A549 treated with Mapracorat at 1 μM for 4 hours (cell line): Measurements from ENCODE around the gene GFI1B. TPM values are rescaled to one million over a fixed set of nuclear protein-coding genes. Genes with fewer than 3 reads are reported as not detected.

ENCODE experiments used
- total RNA-seq: library from RNA; stranded (reverse); fragments of 200-300 nt; extraction: Qiagen RNA extraction; gene quantifications from 5 replicates; pipeline ENCODE4 v1.2.3, GENCODE V29; 2022

The GFI1B gene
- total RNA-seq, result 0.09 to 0.17 TPM (median 0.16 TPM) in 3 of 5 replicates, not detected in the others

DNA sequence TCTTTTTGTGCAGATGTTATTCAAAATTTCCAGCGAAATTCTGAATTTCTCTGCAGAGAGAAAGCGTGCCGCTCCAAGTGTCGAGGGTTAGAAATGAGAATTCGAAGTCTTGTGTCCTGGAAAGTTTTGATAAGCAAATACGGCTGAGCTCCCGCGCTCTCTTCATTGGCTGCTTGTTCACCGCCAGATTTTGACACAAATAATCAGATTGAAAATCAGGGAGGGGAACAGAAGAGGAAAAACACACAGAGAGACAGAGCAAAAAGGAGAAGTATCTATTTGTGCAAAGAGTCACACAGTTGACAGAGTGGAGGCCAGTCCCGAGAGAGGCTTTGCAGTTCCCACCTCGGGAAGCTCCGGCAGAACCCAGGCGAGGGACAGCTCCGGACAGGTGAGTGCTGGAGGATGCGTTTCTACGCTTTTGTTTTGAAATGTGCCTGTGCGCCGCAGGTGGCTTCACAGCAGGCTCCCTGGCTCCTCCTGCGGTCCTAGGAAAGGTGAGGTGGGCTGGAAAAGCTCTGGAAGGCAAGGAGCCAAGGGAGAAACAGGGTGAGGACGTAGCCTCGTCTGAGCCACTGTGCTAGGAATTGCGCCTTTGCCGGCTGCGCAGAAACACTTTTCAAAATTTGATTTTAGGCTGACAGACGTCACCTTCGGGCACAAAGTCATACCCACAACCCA is at the start of gene GFI1B:
TSS of gene GFI1B (plus strand) at position 244 of the 681 bp plus-strand sequence. CDS start 7,985 bp downstream, outside the sequence.

DNA sequence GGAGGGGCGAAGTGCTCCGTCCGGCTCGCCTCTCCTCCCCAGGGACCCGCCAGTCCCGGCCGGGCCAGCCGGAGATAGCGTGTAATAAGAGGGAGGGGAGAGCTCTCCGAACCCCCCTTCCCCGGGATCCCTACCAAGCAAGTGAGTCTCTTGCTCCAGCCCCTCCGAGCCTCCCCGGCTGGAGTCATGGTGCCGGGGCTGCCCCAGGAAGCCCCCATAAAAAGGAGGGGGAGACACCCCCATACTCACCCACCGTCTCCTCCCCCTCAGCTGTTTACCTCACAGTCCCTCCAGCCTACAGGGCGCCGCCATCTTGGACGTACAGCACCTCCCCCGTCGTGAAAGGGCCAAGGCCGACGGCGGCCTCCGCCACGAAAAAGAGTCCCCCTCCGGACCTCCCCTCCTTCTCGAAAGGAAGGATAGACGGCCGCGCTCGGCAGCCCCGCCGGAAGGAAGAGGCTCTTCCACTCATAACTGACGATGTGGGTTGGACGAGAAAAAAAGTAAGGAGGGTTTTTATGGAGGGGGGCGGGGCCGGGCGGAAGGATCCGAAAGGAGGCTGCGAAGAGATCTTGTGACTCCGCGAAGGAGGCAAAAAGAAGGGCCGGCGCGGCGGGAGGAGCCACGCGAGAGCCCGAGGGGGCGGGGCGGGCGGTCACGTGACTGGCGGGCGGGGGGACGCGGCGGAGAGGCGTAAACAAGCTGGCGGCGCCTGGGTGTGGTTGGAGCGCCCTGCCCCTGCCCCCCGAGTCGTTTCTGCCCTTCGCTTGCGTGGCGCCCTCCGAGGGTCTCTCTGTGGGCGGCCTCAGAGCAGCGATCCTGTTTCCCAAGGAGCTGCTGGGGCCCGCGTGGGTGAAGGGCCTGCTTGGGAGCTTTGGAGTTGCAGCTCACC is 34.0 kb upstream of the GFI1B start, which contains the start of gene TSC1:
TSS of gene TSC1 (minus strand) at position 323 of the 892 bp plus-strand sequence. CDS start 15,744 bp downstream, outside the sequence.

DNA sequence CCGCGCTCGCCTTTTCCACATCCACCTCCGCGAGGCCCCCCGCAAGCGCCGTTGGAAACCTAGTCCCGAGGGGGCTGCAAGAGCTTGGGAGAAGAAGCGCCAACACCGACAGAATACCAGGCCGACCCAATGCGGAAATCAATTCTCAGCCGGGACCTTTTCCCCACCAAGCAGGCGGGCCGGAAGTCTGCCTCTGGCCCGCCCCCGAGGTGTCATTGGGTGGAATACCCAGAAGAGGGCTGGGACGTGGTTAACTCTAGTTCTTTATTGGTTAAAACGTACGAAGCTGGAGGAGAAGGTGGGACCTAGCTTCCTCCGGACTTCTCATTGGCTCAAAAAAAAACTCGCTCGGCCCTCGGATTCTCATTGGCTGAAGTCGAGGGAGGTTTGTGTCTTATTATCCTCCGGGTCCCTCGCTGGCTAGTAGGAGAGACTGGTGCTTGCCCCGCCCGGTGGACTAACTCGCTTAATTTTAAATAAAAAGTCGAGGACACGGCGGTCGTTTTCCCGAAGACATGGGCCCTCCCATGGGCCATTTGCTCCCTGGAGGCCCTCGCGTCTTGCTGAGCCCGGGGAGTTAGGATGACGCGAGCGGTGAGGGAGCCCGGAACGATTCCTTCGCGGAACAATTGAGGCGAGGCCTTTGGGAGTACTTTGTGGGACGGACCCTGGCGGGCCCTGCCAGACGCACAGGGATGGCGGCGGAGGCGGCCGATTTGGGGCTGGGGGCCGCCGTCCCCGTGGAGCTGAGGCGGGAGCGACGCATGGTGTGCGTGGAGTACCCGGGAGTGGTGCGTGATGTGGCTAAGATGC is 52.0 kb downstream of the GFI1B start, which contains the start of gene GTF3C5:
TSS of gene GTF3C5 (plus strand) at position 681 of the 813 bp plus-strand sequence. CDS start at position 696, 15 bp downstream.

Other genes starting within 250 kb of the GFI1B start
- gene AK8, start 100.4 kb upstream of the GFI1B start, total RNA-seq, result 1.1 to 1.7 TPM (median 1.5 TPM) in 5 replicates
- 4.9 to 5.9 TPM (median 5.3 TPM) in 5 replicates for gene SPACA9, start 99.8 kb upstream of the GFI1B start, total RNA-seq
- 14.8 to 16.2 TPM (median 15.5 TPM) in 5 replicates for gene TSC1, start 34.1 kb upstream of the GFI1B start, total RNA-seq
- gene GTF3C5, start 52.3 kb downstream of the GFI1B start, total RNA-seq, result 56.8 to 69.1 TPM (median 62.9 TPM) in 5 replicates
- 0.47 to 0.68 TPM (median 0.55 TPM) in 5 replicates for gene CEL, start 83.3 kb downstream of the GFI1B start, total RNA-seq
- 21.9 to 32.7 TPM (median 28.9 TPM) in 5 replicates for gene RALGDS, start 142.5 kb downstream of the GFI1B start, total RNA-seq
- 1.4 to 3.5 TPM (median 2.1 TPM) in 5 replicates for gene GBGT1, start 185.2 kb downstream of the GFI1B start, total RNA-seq
- gene OBP2B, start 230.6 kb downstream of the GFI1B start, total RNA-seq, result not detected in 5 replicates